Myocyte (in vitro differentiated cells): Measurements from ENCODE around the gene C1QTNF8. TPM values are rescaled to one million over a fixed set of nuclear protein-coding genes. Genes with fewer than 3 reads are reported as not detected.

ENCODE experiments used
- DNase-seq: peaks from one replicate; pipeline ENCODE4 v3.0.0-alpha.2; 2012; ENCODE audit warnings: low read depth
- total RNA-seq: library from RNA; depleted of rRNA; stranded (reverse); fragments of >200 nt; gene quantifications from 2 replicates; pipeline ENCODE4 v1.2.3, GENCODE V29; 2014

C1QTNF8 gene
- total RNA-seq, 1 donor from 2014 or later, result not detected

- DNase-seq, result no peak
Measured at GRCh38 chr16:1109648-1110047, 13.6 kb upstream of the C1QTNF8 start.

- peak; percentile 81 for DNase-seq
Measured at GRCh38 chr16:1108299-1109252, 12.5 kb upstream of the C1QTNF8 start.

- no peak for DNase-seq
Measured at GRCh38 chr16:1107731-1108130, 11.7 kb upstream of the C1QTNF8 start.

GRCh38 chr16:1107141-1107540 is 11.1 kb upstream of the C1QTNF8 start:
- no peak for DNase-seq

GRCh38 chr16:1106659-1107058 is 10.6 kb upstream of the C1QTNF8 start:
- DNase-seq, result no peak

- peak; percentile 70 for DNase-seq
Measured at GRCh38 chr16:1105888-1106620, 10.0 kb upstream of the C1QTNF8 start.

- no peak for DNase-seq
Measured at GRCh38 chr16:1103636-1103980, 7.6 kb upstream of the C1QTNF8 start.

GRCh38 chr16:1102921-1103635 is 7.0 kb upstream of the C1QTNF8 start:
- DNase-seq, result peak; percentile 67

GRCh38 chr16:1102333-1102700 is 6.3 kb upstream of the C1QTNF8 start:
- DNase-seq, result no peak

- no peak for DNase-seq
Measured at GRCh38 chr16:1101573-1102332, 5.7 kb upstream of the C1QTNF8 start.

- DNase-seq, result no peak
Measured at GRCh38 chr16:1101133-1101532, 5.1 kb upstream of the C1QTNF8 start.

GRCh38 chr16:1100084-1100800 is 4.2 kb upstream of the C1QTNF8 start:
- no peak for DNase-seq

- no peak for DNase-seq
Measured at GRCh38 chr16:1099189-1100083, 3.4 kb upstream of the C1QTNF8 start.

GRCh38 chr16:1098266-1098991 is 2.4 kb upstream of the C1QTNF8 start:
- no peak for DNase-seq

- peak; percentile 92 for DNase-seq
Measured at GRCh38 chr16:1097800-1098199, 1.8 kb upstream of the C1QTNF8 start.

GRCh38 chr16:1097156-1097555 is 1.1 kb upstream of the C1QTNF8 start:
- no peak for DNase-seq

GRCh38 chr16:1095450-1096168 is 435 bp downstream of the C1QTNF8 start:
- DNase-seq, result no peak
